Uterus (tissue), 4 donors: ENCODE measurements around the gene RASGRF1. TPM values are rescaled to one million over a fixed set of nuclear protein-coding genes. Genes with fewer than 3 reads are reported as not detected.

Experiments used
- DNase-seq, 2 donors: peaks; one replicate each; pipeline ENCODE4 v3.0.0-alpha.2; 2019 to 2020
- H3K27ac ChIP-seq, 2 donors: fragments of 200-600 bp; sonication (generic); 1 replicate in 1 of 2; 2 replicates in 1 of 2; pipeline ENCODE4 v1.5.1; 2016 to 2018
- H3K27me3 ChIP-seq, 2 donors: fragments of 200-600 bp; sonication (generic); one replicate each; pipeline ENCODE4 v1.5.1; 2018 to 2019; ENCODE audit warnings: control low read depth in 1 of 2
- H3K36me3 ChIP-seq, 2 donors: fragments of 200-600 bp; sonication (generic); one replicate each; pipeline ENCODE4 v1.5.1; 2019; ENCODE audit warnings: control low read depth in 1 of 2
- H3K4me1 ChIP-seq, 2 donors: fragments of 200-600 bp; sonication (generic); one replicate each; pipeline ENCODE4 v1.5.1; 2018 to 2019; ENCODE audit warnings: control low read depth in 1 of 2
- H3K4me3 ChIP-seq, 2 donors: fragments of 200-600 bp; sonication (generic); 1 replicate in 1 of 2; 2 replicates in 1 of 2; pipeline ENCODE4 v1.5.1; 2018 to 2019; ENCODE audit warnings: mild to moderate bottlenecking in 1 of 2
- H3K9me3 ChIP-seq, 2 donors: fragments of 200-600 bp; sonication (generic); one replicate each; pipeline ENCODE4 v1.5.1; 2019; ENCODE audit warnings: control low read depth in 1 of 2
- POLR2A ChIP-seq, 2 donors: fragments of 450-650 bp; IDR thresholded peaks; one replicate each; pipeline ENCODE4 v1.6.1; 2016; ENCODE audit warnings: antibody characterized with exemption in 2 of 2, mild to moderate bottlenecking in 1 of 2, moderate library complexity in 1 of 2
- intact Hi-C: fragments of 100-400 bp; cut with DNase I; formaldehyde crosslinking; loops from one replicate; pipeline ENCODE4 v1.15.1; 2023; ENCODE audit warnings: low total_unique reads
- total RNA-seq, 4 donors: library from RNA; depleted of rRNA in 3 of 4; stranded (reverse); fragments of >200 nt in 3 of 4; gene quantifications; one replicate each; pipeline versions ENCODE4 v1.1.0 to v1.2.4, GENCODE V29; 2014 to 2023
- TF ChIP-seq, protein P1 (sequence below), 4 experiments: fragments of 200-600 bp in 2 of 4; fragments of 450-650 bp in 2 of 4; sonication (generic) in 2 of 4; IDR thresholded peaks; one replicate each; pipeline ENCODE4 v1.5.1; 2016 to 2019; ENCODE audit warnings: antibody characterized with exemption in 4 of 4, mild to moderate bottlenecking in 2 of 4, moderate library complexity in 1 of 4
- donor health status: DM: yes; HTN: yes; CAD: no.

RASGRF1 gene
- total RNA-seq, 4 donors from 2014 or later, result 0.21 to 3.4 (median 1.8) TPM; not detected in 1

DNA sequence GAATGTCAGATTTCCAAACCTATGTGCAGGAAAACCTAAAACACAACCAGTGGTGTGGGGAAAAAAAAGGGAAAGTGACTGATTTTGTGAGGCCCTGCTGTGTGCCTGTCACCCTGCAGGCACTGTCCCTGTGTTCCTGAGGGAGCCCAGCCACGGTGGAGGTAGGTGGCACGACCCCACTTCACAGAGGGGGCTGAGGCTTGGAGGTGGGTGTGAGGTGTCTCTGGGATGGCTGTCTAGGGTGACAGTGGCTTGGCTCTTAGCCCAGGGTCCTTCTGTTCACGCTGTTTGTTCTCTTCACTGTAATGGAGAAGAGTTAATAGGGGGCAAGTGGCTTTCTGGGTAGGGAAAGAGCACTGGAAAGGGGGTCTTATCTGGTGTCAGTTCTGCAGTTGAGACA, 22.6 kb downstream of the RASGRF1 start:
- Histone ChIP-seq H3K27me3 (no peaks in the 10 kb centered on the region), H3K4me1 (no peaks in the 10 kb centered on the region), H3K9me3 (no peaks in the 10 kb centered on the region), H3K36me3 (no peaks in the 10 kb centered on the region), H3K4me3 (no peak overlapping the region), H3K27ac (no peak overlapping the region)
- TF ChIP-seq, protein P1, sequence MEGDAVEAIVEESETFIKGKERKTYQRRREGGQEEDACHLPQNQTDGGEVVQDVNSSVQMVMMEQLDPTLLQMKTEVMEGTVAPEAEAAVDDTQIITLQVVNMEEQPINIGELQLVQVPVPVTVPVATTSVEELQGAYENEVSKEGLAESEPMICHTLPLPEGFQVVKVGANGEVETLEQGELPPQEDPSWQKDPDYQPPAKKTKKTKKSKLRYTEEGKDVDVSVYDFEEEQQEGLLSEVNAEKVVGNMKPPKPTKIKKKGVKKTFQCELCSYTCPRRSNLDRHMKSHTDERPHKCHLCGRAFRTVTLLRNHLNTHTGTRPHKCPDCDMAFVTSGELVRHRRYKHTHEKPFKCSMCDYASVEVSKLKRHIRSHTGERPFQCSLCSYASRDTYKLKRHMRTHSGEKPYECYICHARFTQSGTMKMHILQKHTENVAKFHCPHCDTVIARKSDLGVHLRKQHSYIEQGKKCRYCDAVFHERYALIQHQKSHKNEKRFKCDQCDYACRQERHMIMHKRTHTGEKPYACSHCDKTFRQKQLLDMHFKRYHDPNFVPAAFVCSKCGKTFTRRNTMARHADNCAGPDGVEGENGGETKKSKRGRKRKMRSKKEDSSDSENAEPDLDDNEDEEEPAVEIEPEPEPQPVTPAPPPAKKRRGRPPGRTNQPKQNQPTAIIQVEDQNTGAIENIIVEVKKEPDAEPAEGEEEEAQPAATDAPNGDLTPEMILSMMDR (IDR thresholded peaks at IDR 0.05), result no peak
- TF ChIP-seq POLR2A (IDR thresholded peaks at IDR 0.05), result no peak
- DNase-seq, result no peak
- intact Hi-C loops, result no loop called here

DNA sequence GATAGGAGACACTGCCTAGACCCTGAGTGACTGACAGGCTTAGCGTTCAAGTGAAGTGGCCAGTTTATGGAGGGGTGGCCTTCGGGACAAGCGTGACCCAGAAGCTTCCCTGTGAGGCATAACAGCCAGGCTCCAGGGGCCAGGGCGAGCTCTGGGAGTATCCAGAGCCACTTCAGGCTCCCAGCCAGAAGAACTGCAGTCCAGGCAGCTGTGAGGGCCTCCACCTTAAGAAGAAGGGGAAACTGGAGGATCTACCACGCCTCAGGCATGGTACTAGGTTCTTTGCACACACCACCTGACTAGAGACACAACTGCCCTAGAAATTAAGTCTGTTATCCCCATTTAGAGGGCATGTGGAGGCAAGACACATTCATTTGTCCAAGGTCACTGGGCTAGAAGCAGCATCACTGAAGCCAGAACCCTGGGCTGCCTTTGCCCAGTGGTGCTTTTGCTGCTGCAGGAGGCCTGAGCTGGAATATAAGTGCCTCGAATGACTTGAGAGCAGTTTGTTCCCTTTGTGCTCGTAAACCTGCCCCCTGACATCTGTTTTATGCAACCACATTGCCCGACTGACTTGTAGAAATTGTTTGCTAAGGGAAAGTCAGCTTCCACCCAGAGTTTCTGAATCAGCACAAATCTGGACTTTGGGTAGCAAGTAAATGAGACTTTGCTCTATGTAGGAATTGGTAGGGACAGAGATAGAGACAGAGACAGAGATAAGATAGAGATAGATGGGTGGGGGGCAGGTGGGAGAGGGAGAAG, 23.3 kb downstream of the RASGRF1 start:
- no peak for DNase-seq
- no peaks in the 10 kb centered on the region for H3K27me3 ChIP-seq
- no peaks in the 10 kb centered on the region for H3K36me3 ChIP-seq
- no peaks in the 10 kb centered on the region for H3K9me3 ChIP-seq
- H3K4me1 ChIP-seq, result no peaks in the 10 kb centered on the region
- H3K27ac ChIP-seq, result no peak overlapping the region
- H3K4me3 ChIP-seq, result no peak overlapping the region
- intact Hi-C loops, result no loop called here
- TF ChIP-seq, protein P1 (IDR thresholded peaks at IDR 0.05), result no peak

DNA sequence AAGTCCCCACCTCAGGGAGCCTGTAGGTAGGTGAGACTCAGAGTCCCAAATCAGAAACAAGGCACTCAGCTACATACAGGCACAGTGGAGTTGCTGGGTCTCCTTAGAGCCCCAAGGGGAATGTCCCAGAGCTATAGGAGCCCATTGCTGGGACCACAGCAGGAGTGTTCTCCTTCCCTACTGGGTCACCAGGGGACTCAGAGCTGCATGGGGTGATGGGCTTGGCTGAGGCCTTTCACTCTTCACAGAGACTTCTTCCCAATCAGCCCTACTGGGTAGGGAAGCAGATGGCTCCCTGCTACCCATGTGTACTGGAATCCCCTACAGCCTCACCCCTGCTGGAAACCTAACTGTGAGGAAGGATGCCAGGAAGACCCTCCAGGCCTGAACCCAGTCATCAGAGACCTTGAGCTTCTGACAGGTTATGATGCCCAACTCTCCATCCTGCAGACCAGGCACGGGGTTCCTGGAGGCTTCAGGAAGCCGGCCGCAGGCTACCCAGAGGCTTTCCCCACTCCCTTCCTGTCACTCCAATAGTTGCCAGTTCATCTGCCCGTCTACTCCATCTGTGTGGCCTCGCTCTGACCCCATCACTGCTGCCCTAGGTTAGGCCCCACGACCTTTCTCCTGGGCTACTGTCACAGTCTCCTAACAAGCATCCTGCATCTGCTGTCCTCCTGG, 24.0 kb downstream of the RASGRF1 start:
- H3K27me3 ChIP-seq, result no peaks in the 10 kb centered on the region
- no peak overlapping the region for H3K27ac ChIP-seq
- H3K9me3 ChIP-seq, result no peaks in the 10 kb centered on the region
- no peak overlapping the region for H3K4me3 ChIP-seq
- intact Hi-C loops, result no loop called here
- H3K4me1 ChIP-seq, result no peaks in the 10 kb centered on the region
- H3K36me3 ChIP-seq, result no peaks in the 10 kb centered on the region
- DNase-seq, result no peak
- no peak for TF ChIP-seq POLR2A (IDR thresholded peaks at IDR 0.05)
- TF ChIP-seq, protein P1 (IDR thresholded peaks at IDR 0.05), result no peak

DNA sequence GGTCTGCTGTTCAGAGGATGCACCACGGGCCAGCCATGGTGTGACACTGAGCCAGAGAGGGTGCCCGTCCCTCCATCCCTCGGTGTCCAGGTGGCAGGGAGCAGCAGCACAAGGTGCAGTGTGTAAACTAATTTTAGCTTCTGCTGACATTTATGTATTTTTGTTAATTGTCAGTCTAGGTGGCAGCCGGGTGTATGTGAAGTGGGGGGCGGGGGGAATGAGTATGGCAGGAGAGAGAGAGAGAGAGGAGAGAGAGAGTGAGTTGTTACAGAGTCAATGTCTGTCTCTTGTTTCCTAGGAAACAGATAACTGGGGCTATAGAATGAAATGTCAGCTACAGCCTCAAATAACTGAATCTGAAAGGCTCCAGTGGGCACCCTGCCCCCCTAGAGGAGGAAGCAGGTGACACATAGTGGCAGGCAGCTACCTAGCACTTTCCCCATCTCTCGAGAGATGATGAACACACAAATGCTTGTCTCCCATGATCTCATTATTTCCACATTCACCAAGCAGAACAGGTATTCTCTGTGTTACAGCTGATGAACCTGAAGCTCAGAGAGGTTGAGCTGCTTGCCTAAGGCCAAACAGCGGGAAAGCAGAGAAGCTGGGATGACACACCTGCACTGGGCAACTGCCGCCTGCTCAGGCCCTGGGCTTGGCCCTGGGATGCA, 24.7 kb downstream of the RASGRF1 start:
- H3K9me3 ChIP-seq, result no peaks in the 10 kb centered on the region
- H3K36me3 ChIP-seq, result no peaks in the 10 kb centered on the region
- no peak overlapping the region for H3K27ac ChIP-seq
- intact Hi-C loops, result no loop called here
- no peak for TF ChIP-seq POLR2A (IDR thresholded peaks at IDR 0.05)
- TF ChIP-seq, protein P1 (IDR thresholded peaks at IDR 0.05), result no peak
- no peaks in the 10 kb centered on the region for H3K4me1 ChIP-seq
- H3K27me3 ChIP-seq, result no peaks in the 10 kb centered on the region
- no peak for DNase-seq
- H3K4me3 ChIP-seq, result no peak overlapping the region

DNA sequence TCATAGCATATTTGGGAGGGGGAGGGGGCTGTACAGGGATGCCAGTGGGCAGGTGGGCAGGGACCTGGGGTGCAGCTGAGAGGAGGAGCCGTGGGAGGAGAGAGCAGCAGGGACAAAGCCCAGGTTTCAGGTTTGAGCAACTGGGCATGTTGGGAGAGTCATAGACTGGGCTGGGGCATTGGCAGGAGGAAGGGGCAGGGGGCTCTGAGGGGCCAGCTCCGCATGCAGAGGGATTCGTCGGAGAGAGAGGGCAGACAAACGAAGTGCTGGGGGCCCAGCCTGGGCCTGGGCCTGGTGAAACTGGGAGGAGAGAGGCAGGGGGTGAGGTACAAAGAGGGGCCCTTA, 25.2 kb downstream of the RASGRF1 start:
- no peaks in the 10 kb centered on the region for H3K9me3 ChIP-seq
- H3K4me1 ChIP-seq, result no peaks in the 10 kb centered on the region
- H3K36me3 ChIP-seq, result no peaks in the 10 kb centered on the region
- intact Hi-C loops, result no loop called here
- H3K27me3 ChIP-seq, result no peaks in the 10 kb centered on the region
- H3K4me3 ChIP-seq, result no peak overlapping the region
- no peak overlapping the region for H3K27ac ChIP-seq
- TF ChIP-seq, protein P1 (IDR thresholded peaks at IDR 0.05), result no peak
- TF ChIP-seq POLR2A (IDR thresholded peaks at IDR 0.05), result no peak
- no peak for DNase-seq
